OCI-LY1 (cell line): Measurements from ENCODE around the gene VPREB1.
"Not testable (repeated sequence)": the region's sequence is repeated elsewhere in the genome, so short reads cannot be mapped to it uniquely, and the experiment has no call there.

ENCODE experiments used
- EZH2 ChIP-seq: fragments of 200-600 bp; sonication (generic), shearing (Covaris generic); IDR thresholded peaks from 2 replicates; pipeline ENCODE4 v1.8.0; 2017; ENCODE audit warnings: borderline replicate concordance, mixed run types, mild to moderate bottlenecking, antibody characterized with exemption, low read length, moderate library complexity, mixed read lengths
- TF ChIP-seq, protein P1 (sequence below): fragments of 200-600 bp; sonication (generic), shearing (Covaris generic); IDR thresholded peaks from 2 replicates; pipeline ENCODE4 v1.5.1; 2017; ENCODE audit warnings: mild to moderate bottlenecking, antibody characterized with exemption, low read length, moderate library complexity, mixed read lengths

GRCh38 chr22:22277423-22277822 lies 32.8 kb downstream of the VPREB1 start:
- TF ChIP-seq, protein P1, sequence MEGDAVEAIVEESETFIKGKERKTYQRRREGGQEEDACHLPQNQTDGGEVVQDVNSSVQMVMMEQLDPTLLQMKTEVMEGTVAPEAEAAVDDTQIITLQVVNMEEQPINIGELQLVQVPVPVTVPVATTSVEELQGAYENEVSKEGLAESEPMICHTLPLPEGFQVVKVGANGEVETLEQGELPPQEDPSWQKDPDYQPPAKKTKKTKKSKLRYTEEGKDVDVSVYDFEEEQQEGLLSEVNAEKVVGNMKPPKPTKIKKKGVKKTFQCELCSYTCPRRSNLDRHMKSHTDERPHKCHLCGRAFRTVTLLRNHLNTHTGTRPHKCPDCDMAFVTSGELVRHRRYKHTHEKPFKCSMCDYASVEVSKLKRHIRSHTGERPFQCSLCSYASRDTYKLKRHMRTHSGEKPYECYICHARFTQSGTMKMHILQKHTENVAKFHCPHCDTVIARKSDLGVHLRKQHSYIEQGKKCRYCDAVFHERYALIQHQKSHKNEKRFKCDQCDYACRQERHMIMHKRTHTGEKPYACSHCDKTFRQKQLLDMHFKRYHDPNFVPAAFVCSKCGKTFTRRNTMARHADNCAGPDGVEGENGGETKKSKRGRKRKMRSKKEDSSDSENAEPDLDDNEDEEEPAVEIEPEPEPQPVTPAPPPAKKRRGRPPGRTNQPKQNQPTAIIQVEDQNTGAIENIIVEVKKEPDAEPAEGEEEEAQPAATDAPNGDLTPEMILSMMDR: not testable (repeated sequence)
- TF ChIP-seq EZH2: not testable (repeated sequence)
